Hematopoietic multipotent progenitor cell (in vitro differentiated cells): ENCODE results near the gene FAM193B. TPM values are rescaled to one million over a fixed set of nuclear protein-coding genes. Genes with fewer than 3 reads are reported as not detected.
"Not testable (repeated sequence)": the region's sequence is repeated elsewhere in the genome, so short reads cannot be mapped to it uniquely, and the experiment has no call there.

ENCODE experiments used
- DNase-seq, 3 donors: peaks; one replicate each; pipeline ENCODE4 v3.0.0-alpha.2; 2011 to 2015; ENCODE audit warnings: low read depth in 2 of 3, low spot score in 2 of 3
- total RNA-seq: library from RNA; depleted of rRNA; stranded (reverse); fragments of >200 nt; gene quantifications from one replicate; pipeline ENCODE4 v1.2.3, GENCODE V29; 2012

The FAM193B gene
- total RNA-seq, 1 donor = 35.5 TPM

GRCh38 chr5:177538876-177539275 lies 15.5 kb downstream of the FAM193B start:
- no peak for DNase-seq

GRCh38 chr5:177537389-177538361 lies 16.7 kb downstream of the FAM193B start:
- DNase-seq = no peak

- DNase-seq = no peak
These were observed 18.0 kb downstream of the FAM193B start for GRCh38 chr5:177536386-177536785.

GRCh38 chr5:177535125-177535524 lies 19.2 kb downstream of the FAM193B start:
- DNase-seq = no peak

- not testable (repeated sequence) for DNase-seq
These were observed 19.9 kb downstream of the FAM193B start for GRCh38 chr5:177534433-177534832.

- DNase-seq = no peak
These were observed 23.0 kb downstream of the FAM193B start for GRCh38 chr5:177531209-177531940.

GRCh38 chr5:177530638-177531037 lies 23.7 kb downstream of the FAM193B start:
- no peak for DNase-seq

- DNase-seq = no peak
These were observed 24.8 kb downstream of the FAM193B start for GRCh38 chr5:177529247-177530203.

GRCh38 chr5:177528631-177529030 lies 25.7 kb downstream of the FAM193B start:
- no peak for DNase-seq

GRCh38 chr5:177527595-177527994 lies 26.8 kb downstream of the FAM193B start:
- DNase-seq = no peak

GRCh38 chr5:177526791-177527190 lies 27.6 kb downstream of the FAM193B start:
- DNase-seq = no peak

GRCh38 chr5:177526191-177526590 lies 28.2 kb downstream of the FAM193B start:
- no peak for DNase-seq

GRCh38 chr5:177524941-177525655 lies 29.3 kb downstream of the FAM193B start:
- no peak for DNase-seq

- DNase-seq = no peak
These were observed 29.8 kb downstream of the FAM193B start for GRCh38 chr5:177524539-177524900.

- no peak for DNase-seq
These were observed 30.4 kb downstream of the FAM193B start for GRCh38 chr5:177523711-177524538.

- DNase-seq = peak in 1 of 3 donors; percentile 33
These were observed 33.3 kb downstream of the FAM193B start for GRCh38 chr5:177520916-177521513.

- no peak for DNase-seq
These were observed 34.1 kb downstream of the FAM193B start for GRCh38 chr5:177520271-177520670.

- no peak for DNase-seq
These were observed 34.7 kb downstream of the FAM193B start for GRCh38 chr5:177519463-177520235.
